Lower lobe of right lung (tissue), 2 donors: ENCODE measurements around the gene DUSP9. TPM values are rescaled to one million over a fixed set of nuclear protein-coding genes. Genes with fewer than 3 reads are reported as not detected.

ENCODE experiments used
- ATAC-seq, 2 donors: fragments of 200-7000 bp; cut with Tn5 transposase; one replicate each; pipeline ENCODE4 v1.9.1; 2020 to 2022; ENCODE audit warnings: mild to moderate bottlenecking in 2 of 2, moderate library complexity in 2 of 2
- DNase-seq: peaks from one replicate; pipeline ENCODE4 v3.0.0-alpha.2; 2020
- H3K27ac ChIP-seq: fragments of 200-600 bp; one replicate; pipeline ENCODE4 v1.8.0; 2022
- H3K27me3 ChIP-seq: fragments of 200-600 bp; one replicate; pipeline ENCODE4 v1.8.0; 2022; ENCODE audit warnings: low read depth
- H3K36me3 ChIP-seq: fragments of 200-600 bp; one replicate; pipeline ENCODE4 v1.8.0; 2022; ENCODE audit warnings: mild to moderate bottlenecking
- H3K4me1 ChIP-seq: fragments of 200-600 bp; one replicate; pipeline ENCODE4 v1.8.0; 2022
- H3K4me3 ChIP-seq: fragments of 200-600 bp; one replicate; pipeline ENCODE4 v1.8.0; 2022; ENCODE audit warnings: mild to moderate bottlenecking
- H3K9me3 ChIP-seq: fragments of 200-600 bp; one replicate; pipeline ENCODE4 v1.8.0; 2022
- CTCF ChIP-seq: fragments of 200-600 bp; IDR thresholded peaks from one replicate; pipeline ENCODE4 v1.8.0; 2022; ENCODE audit warnings: antibody characterized with exemption, mild to moderate bottlenecking
- intact Hi-C: fragments of 100-400 bp; cut with DNase I; formaldehyde crosslinking; loops from one replicate; pipeline ENCODE4 v1.11.0; 2022
- total RNA-seq: library from RNA; stranded (reverse); fragmentation: NEBNext Ultra II Directional; extraction: Animal tissue kit (Norgen Biotek cat#: 25700); gene quantifications from one replicate; pipeline ENCODE4 v1.2.1, GENCODE V29; 2021
- donor health status: DM: no; HTN: yes; CAD: no; lungs with severe emphysema.

DUSP9 gene
- total RNA-seq, 1 donor from 2014 or later: not detected

DNA sequence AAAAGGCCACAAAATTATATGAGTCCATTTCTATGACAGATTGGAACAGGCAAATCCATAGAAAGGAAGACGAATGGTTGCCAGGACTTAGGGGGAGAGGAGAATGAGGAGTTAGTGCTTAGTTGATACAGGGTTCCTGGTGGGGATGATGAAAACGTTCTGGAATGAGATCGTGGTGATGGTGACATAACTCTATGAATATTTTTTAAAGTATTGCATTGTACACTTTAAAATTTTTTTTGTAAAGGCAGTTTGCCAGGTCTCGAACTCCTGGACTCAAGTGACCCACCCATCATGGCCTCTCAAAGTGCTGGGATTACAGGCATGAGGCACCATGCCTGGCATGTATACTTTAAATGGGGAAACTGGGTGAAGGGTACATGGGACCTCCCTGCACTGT lies 38.2 kb upstream of the DUSP9 start:
- no peak for DNase-seq
- no peaks in the 10 kb centered on the region for H3K36me3 ChIP-seq
- no peak overlapping the region for H3K4me3 ChIP-seq
- H3K27ac ChIP-seq: no peak overlapping the region
- H3K27me3 ChIP-seq: no peaks in the 10 kb centered on the region
- no peaks in the 10 kb centered on the region for H3K9me3 ChIP-seq
- no peak for TF ChIP-seq CTCF
- intact Hi-C loops: no loop called here
- no peaks in the 10 kb centered on the region for H3K4me1 ChIP-seq
- no peak for ATAC-seq

DNA sequence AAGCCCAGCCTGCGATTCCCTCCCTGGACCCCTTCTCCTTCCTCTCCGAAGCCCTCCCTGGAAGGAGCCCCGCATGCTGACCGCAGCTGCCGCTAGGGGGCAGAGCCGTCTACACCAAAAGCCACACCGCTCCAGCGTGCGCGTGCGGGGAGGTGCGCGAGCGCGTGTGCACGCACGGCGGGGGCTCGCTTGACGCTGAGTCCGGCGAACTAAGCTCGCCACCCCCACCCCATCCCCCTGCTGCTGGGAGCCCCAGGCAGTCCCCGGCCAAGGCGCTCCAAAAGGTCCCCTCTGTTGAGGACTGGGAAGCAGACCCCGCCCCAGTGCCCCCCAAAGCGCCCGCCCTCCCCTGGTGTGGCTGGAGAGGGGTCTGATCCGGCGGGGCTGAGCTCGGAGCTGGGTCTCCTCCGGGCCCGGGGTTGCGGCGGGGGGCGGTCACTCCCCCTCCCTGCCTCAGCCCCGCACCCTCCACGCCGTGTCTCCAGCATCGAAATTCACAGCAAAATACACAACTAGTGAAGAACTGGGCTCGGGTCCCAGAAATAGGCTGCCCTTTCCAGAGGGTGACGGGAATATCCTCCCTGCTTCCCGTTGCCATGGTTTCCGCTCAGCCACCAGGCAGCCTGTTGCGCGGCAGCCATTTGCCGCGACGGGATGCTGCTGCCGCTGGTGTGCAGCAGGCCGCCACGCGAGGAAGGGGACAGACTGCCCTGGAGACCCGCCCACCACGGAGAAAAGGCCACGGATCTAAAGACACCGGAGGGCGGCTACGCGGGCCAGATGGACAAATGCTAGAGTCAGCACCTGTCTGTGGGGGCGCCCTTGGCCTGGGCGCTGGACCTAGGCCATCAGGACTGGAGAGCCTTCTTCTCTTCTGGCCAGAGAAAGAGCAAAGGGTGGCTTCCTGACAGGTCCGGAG lies 36.8 kb upstream of the DUSP9 start:
- ATAC-seq (peak; percentile 91 to 95), DNase-seq (peak; percentile 75)
- Histone ChIP-seq H3K36me3 (no peaks in the 10 kb centered on the region), H3K9me3 (no peaks in the 10 kb centered on the region), H3K4me3 (peak overlapping the region; percentile 48), H3K27ac (no peak overlapping the region), H3K4me1 (no peaks in the 10 kb centered on the region), H3K27me3 (no peaks in the 10 kb centered on the region)
- intact Hi-C loops: no loop called here
- TF ChIP-seq CTCF: peak; percentile 79

DNA sequence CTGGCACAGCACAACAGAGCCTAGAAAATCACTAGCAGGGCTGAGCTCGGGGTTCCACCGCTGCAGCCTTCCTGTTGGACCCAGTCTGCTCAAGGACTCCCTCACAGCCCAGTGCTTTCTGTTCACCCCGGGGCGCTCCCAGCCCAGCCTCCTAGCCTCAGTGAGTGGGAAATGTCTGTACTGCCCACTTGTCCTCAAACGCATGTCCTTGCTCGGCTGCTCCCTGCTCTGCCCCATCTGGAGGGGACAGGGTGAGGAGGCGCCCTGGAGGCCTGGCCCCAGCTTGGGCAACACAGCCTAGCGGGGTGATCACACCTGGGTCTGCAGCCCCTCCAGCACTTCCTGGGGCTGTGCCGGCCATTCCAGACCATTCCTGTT lies 36.2 kb upstream of the DUSP9 start:
- no peak for DNase-seq
- peak; percentile 13 to 30 for ATAC-seq
- Histone ChIP-seq H3K4me1 (no peaks in the 10 kb centered on the region), H3K27ac (no peak overlapping the region), H3K36me3 (no peaks in the 10 kb centered on the region), H3K9me3 (no peaks in the 10 kb centered on the region), H3K4me3 (no peak overlapping the region), H3K27me3 (no peaks in the 10 kb centered on the region)
- TF ChIP-seq CTCF: no peak
- intact Hi-C loops: no loop called here

DNA sequence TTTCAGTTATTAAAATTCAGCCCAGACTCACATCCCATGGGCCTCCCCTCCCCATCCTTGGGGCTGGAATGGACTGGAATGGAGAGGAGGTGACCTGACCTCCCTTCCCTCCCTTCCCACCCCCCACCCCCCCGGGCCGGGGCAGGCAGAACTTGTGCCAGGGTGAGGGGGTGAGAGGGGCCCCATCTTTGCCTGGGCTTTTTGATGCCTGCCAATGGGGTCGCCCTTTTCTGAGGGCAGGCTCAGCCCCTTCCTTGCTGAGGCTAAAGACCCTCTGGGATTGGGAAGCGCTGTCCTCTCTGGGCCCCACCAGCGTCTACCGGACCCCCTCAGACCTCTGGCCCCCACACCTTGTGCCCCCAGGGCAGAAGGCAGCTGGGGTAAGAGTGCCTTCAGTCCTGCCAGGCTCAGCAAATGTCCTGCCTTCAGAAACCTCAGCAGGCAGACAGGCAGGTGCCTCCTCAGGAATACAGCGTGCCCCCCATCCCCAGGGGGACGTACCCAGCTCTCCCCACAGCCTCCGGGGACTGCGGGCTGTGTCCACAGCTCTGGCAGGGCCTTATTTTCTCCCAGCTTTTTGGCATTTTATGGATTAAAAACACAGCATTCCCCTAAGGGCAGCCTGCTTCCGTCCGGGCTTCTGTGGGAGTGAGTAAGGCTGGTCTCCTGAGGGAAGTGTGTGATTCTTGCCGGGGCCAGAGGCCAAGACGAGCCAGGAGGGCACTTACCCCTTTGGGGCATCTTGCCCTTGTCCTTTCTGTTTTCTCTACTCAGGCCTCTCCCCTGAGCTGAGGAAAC lies 35.5 kb upstream of the DUSP9 start:
- DNase-seq (no peak), ATAC-seq (no peak)
- H3K27ac ChIP-seq: no peak overlapping the region
- intact Hi-C loops: no loop called here
- no peaks in the 10 kb centered on the region for H3K9me3 ChIP-seq
- H3K4me3 ChIP-seq: no peak overlapping the region
- no peak for TF ChIP-seq CTCF
- no peaks in the 10 kb centered on the region for H3K4me1 ChIP-seq
- no peaks in the 10 kb centered on the region for H3K27me3 ChIP-seq
- H3K36me3 ChIP-seq: no peaks in the 10 kb centered on the region

DNA sequence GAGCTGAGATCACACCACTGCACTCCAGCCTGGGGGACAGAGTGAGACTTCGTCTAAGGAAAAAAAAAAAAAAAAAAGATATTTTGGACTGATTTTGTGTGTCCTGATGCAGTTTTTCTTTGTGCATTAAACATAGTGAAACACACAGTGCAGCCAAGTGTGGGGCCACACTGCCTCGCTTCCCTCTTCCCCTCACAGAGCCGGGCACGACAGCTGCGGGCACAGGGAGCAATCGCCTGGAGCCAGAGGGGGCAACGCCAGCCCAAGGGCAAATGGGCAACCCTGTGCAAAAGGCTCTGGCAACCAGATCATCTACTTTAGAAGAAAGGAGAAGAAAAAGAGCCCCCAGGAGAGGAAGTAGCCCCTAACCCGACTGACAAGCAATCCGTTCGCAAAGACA lies 34.6 kb upstream of the DUSP9 start:
- no peaks in the 10 kb centered on the region for H3K9me3 ChIP-seq
- no peak for TF ChIP-seq CTCF
- DNase-seq (no peak), ATAC-seq (no peak)
- H3K36me3 ChIP-seq: no peaks in the 10 kb centered on the region
- no peaks in the 10 kb centered on the region for H3K27me3 ChIP-seq
- H3K4me3 ChIP-seq: no peak overlapping the region
- H3K4me1 ChIP-seq: no peaks in the 10 kb centered on the region
- H3K27ac ChIP-seq: no peak overlapping the region
- intact Hi-C loops: no loop called here
